GM18868 (cell line): ENCODE measurements around the gene FOXJ3.

Source experiments
- ATAC-seq: cut with Tn5 transposase; IDR thresholded peaks from one replicate; pipeline ENCODE4 v1.9.1; 2021; ENCODE audit warnings: mild to moderate bottlenecking, moderate library complexity; ENCODE audit not compliant: unreplicated experiment

The FOXJ3 gene

DNA sequence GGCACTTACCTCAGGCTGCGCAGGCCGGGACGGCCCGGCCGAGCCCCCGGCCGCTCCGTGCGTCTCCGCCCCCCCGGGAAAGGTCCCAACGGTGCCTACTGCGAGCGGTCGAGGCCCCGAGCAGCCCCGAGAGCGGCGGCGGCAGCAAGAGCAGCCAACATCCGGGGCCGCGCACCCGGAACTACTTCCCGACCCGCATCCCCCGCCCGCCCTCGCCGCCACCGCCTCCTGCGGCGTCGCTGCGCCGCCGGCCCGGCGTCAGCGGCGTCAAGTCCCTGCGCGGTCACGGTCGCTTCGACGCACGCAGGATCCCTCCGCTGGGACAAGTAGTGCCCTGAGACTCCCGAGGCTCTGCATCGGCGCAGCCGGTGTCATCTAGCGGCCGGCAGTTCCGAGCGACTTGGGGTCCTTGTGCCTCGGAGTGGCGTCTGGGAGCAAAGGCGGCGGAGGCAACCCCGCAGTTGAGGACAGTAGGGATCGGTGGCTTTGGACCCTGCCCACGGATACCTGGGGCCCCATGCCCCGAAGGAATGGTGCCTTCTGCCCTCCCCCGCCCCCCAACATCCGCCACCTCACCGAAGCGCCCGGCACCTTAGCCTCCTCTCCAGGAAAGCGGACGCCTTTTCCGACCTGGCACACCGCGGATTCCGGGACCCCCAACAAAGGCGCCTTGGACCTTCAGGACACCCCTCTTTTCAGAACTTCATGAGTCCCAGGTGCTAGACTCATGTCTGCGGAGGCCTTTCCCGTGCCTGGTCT lies at the start of gene FOXJ3:
FOXJ3 (minus strand) TSS at position 186 of the 759 bp plus-strand sequence. CDS start 24,142 bp downstream, outside the sequence.
- ATAC-seq, result peak; percentile 72

DNA sequence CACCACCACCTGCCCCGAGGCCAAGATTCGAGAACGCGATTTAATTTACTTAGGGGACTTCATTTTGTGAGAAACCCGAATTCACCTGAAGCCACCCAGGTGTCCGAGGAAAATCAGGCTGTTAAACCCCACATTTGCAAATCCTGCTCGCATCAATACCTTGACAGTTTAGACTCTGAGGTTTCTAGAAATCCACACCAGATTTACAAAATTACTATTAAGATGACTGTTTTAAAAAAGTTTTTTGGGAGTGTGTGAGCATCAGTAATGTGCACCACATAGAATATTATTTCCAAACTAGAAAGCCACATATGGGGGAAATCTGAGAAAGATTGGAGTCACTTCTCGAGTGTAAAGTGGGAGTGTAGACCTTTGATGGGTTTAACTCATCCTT lies 46.2 kb upstream of the FOXJ3 start:
- no peak for ATAC-seq

DNA sequence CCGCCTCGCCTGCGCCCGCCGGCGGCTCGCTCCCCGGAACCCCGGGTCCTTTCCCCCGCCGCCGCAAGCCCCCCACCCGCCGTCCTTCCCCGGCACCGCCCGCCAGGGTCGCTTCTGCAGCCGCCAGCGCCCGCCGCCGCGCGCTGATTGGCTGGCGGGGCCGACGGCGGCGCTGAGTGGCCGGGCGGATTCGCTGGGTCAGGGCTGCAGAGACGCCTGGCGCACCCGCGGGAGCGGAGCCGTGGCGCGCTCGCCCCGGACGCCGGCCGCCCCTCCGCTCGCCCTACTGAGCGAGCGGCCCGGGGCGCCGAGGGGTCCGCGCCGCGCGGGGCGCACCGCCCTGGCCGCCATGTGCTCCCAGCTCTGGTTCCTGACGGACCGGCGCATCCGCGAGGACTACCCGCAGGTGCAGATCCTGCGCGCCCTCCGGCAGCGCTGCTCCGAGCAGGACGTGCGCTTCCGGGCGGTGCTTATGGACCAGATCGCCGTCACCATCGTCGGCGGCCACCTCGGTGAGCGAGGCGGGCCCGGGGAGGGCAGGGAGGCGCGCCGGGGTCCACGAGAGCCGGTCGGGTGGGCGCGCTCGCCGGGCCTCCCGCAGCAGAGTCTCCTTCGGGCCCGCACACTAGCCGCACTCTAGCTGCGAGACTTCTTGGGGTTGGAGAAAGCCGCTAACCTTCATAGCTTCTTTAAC lies 45.7 kb upstream of the FOXJ3 start, which contains the start of gene RIMKLA:
RIMKLA (plus strand) TSS at position 207 of the 694 bp plus-strand sequence; CDS start at position 350, 143 bp downstream.
- peak; percentile 91 for ATAC-seq

DNA sequence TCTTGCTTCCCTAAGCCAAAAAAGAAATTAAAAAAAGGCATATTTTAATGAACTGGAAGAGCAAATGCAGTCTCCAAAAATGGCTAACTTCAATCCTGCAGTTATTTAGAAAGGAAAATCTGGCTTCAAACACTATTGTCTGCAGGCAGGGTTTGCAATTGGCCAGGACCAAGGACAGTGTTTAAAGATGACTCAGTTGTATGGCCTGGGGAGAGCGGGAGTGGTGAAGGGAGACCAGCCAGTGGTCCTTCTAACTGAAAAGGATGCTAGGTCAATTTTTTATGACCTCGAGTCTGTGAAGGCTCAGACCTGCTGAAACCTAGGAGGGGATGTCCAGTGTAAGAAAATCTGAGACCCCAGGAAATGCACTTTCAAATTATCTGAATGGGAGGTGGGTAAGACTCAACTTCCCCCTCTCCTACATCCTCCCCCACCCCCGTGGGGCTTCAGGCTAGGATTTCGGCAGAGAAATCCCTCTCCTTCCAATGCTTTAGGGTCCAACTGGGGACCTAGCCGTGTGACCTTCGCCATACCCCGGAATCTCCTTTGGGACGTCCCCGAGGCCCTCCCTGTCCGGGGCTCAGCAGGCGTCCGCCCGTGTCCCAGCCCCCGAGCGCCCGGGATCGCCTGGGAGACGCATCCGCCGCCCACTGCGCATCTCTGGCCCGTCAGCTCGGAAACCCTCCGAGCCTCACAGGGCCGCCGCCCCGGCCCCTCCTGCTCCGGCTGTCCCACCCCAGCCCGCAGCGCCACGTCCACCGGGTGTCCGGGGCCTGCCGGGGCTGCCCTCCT lies 45.0 kb upstream of the FOXJ3 start:
- ATAC-seq, result peak; percentile 44

DNA sequence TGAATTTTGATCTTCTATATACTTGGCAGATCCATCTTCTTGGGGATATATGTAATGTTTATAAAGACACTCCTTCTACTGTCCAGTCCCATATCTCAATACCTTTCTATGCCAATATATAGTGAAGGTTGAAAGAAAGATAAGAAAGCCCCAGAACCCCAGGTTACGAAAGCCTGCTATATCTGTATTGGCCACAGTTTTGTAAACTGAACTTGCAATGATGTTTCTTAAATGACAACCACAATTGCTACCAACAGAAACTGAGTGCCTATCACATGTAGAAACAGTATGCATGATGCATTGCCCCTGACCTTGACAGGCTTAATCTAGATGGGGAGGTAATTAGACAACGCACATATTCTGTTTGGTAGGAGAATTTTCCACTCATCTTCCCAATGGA lies 37.8 kb upstream of the FOXJ3 start:
- no peak for ATAC-seq

DNA sequence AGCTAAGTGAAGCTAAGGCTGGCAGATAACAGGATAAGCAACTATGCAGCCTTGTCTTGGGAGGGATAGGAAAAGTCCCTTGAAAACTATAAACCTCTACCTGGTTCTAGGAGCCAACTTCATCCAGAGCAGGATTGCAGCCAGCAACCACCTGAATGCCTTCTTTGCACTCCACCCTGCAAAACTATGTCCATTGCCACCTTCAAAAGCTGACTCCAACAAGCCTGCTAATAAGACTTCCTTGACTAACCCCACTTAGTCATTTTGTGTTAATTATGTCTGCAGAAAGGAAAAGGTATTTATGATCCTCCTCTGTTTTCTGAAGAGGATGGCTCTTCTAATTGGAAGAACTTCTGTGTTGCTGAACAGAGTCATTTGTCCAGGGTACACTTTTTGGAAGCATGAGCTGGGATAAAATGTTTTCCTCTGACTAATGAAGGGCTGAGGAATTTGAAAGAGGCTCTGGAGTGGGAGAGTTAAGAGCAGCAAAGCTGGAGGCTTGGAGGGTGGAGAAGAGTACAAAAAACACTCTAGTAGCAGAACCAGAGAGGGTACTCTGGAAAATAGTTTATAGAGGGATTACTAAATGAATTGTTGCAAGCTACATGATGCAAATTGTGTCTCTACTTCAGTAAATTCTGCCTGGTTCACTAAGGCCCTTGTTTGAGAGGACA lies 36.0 kb upstream of the FOXJ3 start:
- no peak for ATAC-seq

DNA sequence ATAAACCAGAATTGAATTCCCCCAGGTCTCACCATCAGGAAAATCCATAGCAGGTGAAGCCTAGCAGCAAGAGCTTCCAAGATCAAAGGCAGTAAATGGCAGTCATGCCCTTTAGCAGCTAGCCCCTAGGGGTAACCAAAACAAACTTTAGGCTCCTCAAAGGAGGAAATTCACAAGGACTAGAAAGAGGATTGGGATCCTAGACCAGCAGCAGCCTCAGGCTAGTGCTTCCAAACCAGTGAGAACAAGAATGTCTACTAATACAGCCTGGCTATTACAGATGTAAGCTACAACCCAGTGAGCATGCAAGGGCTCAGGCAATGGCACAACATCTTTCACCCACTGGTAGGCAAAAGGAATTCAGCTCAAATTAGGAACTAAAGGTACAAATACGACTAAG lies 34.4 kb upstream of the FOXJ3 start:
- no peak for ATAC-seq

DNA sequence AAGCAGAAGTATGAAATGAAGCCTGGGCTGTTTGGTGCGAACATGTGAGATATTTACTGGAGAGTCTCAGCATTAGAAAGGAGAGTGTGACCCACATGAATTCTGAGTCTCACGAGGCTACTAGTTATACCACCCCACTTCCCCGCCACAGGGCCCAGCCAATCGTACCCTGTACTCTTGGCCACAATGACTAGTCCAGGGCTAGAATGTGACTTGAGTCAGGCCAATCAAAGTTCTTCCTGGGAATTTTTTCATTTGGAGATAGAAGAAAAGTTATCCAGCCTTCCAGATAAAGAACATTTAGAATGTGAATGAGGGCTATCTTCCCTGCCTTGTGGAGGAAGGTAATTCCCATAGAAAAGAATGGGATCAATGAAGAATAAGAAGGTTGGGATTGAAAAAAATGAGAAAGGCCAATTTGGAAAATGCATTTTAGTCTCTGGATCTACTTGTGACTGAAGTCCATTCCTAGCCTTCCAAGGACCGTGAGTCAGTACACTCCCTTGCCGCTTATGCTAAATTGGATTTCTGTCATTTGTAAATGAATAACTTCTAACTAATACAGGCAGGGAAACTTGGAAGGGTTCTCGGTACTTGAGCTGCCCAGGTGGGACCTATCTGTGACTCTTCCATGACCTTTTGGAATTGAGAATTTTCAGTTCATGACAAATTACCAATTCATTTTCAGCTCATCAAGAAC lies 33.2 kb upstream of the FOXJ3 start:
- ATAC-seq, result no peak

DNA sequence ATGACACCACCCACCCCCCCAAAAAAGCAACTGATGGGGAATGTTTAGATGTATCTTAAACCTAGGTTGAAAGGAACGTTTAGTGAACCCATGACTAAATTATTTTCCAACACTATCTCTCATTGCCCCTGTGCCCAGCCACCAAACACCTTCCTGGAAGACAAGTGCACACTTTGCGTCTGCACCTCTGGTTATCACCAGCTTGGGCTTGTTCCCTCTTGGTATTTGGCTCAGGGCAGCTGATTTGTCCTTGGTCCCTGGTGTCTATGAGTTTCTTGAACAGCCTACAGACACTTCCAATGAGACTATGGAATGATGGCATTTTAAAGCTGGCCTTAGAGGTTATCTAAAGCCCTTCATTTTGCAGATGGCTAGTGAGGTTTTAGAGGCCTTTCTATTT lies 30.1 kb upstream of the FOXJ3 start:
- no peak for ATAC-seq

DNA sequence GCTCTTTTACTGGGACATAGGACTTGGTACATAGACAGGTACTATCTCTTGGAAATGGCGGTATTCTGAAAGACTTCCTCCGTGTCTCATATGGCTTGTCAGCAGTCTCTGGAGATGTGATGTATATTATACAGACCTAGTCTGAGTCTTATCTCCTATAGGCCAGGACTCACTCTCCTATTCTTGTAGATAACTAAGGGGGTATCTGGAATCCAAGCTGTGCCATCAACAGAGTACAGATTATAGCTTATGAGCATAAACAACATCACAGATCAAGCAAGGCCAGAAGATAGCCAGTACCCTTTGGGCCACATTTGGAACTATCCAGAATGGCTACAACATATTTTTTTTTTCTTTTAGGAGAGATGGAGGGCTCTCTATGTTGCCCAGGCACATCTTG lies 29.5 kb upstream of the FOXJ3 start:
- no peak for ATAC-seq

DNA sequence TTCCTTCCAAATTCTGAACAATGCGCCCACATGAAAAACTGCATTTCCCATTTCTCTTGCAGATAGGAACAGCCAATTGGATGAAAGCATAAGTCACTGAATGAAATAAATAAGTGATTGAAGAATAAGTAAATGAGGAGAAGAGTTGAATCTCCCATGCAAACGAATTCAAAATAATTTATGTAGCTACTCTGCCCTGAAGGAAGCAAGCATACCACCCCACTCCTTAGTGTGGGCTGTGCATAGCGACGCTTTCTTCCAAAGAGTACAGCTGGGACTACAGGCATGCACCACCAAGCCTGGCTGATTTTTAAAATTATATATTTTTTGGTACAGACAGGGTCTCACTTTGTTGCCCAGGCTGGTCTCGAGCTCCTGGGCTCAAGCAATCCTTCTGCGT lies 29.1 kb upstream of the FOXJ3 start:
- ATAC-seq, result no peak

DNA sequence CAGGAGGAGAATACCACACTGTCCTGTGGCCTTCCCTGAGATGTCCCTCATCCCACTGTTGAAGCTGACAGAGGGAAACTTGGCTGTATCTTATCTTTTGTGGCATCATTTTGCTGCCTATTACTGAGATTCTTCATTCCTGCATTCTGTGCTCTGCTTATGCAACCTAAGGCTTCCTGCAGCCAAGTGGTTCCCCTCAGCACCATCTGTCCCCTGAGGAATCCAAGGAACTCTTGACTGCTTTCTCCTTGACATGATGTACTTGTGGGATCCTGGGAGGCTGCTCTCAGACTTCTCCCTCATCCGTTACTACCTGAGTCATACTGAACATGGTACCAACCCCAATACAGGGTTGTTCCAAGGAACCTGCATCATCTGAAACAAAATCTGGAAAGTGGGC lies 24.4 kb upstream of the FOXJ3 start:
- ATAC-seq, result no peak

DNA sequence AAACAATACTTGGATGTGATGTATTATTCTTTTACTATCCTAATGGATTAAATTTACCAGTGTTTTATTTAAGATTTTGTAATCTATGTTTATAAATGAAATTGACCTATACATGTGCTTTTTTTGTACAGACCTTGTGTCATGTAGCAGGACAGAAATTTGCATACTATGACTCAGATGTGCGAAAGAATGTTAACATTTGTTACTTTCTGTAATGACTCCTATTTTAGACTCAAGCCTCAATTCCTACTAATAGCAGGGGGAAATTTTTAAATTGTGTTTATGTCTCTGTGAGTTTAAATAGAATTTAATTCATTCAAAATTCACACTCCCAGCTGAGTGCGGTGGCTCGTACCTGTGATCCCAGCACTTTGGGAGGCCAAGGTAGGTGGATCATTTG lies 23.8 kb upstream of the FOXJ3 start:
- no peak for ATAC-seq

DNA sequence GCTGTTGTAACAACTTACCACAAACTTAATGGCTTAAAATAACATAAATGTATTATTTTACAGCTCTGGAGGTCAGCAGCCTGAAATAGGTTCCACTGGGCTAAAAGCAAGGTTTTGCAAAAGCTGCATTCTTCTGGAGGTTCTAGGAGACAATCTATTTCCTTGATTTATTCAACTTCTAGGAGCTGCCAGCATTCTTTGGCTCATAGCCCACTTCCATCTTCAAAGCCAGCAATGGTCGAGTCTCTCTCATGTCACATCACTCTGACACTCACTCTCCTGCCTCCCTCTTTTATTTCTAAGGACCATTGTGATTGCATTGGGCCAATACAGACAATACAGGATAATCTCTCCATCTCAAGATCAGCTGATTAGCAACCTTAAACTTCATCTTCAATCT lies 15.1 kb upstream of the FOXJ3 start:
- no peak for ATAC-seq

DNA sequence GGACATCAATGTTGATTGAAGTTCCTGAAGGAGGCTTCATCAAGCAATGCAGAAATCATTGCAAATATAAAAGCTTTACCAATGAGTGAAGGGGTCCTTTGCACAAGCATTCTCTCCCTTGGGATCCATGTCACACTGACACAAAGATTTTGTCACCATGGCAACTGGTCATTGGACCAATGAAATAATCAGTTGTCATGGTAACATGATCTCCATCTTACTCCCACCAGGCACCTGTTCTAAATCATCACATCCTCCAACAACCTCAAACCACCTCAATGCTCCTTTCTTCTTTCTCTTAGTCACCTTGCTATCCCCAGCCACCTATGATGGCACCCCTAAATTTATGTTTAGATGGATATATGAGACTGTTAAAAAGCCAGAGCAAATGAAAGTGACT lies 13.5 kb upstream of the FOXJ3 start:
- no peak for ATAC-seq

DNA sequence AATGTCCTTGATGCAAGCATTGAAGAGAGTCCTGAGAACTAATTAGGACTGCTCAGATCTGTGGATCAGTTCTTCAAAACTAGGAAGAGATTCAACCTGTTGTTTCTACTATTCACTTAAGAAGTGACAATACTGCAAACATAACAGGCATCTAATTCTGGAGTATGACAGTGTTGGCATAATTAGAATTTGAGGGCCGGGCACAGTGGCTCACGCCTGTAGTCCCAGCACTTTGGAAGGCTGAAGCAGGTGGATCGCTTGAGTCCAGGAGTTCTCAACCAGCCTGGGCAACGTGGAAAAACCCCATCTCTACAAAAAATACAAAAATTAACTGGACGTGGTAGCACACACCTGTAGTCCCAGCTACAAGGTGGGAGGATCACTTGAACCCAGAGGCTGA lies 8.0 kb upstream of the FOXJ3 start:
- no peak for ATAC-seq

DNA sequence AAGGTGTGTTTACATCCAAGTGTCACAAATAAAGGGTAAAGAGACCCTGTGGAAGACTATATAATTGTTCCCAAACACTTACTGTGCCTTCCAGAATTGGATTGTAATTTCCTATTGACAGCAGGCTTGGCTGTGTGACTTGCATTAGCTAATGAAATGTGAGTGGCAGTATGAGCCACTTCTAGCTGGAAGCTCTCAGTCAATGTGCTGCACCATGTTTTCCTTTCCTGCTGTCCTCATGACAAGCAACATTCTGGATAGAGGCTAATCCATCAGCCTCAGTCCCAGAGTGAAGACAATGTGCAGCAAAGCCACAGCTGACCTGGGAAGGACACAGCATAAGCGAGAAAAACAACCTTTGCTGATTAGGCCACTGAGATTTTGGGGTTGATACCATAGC lies 5.9 kb upstream of the FOXJ3 start:
- no peak for ATAC-seq

DNA sequence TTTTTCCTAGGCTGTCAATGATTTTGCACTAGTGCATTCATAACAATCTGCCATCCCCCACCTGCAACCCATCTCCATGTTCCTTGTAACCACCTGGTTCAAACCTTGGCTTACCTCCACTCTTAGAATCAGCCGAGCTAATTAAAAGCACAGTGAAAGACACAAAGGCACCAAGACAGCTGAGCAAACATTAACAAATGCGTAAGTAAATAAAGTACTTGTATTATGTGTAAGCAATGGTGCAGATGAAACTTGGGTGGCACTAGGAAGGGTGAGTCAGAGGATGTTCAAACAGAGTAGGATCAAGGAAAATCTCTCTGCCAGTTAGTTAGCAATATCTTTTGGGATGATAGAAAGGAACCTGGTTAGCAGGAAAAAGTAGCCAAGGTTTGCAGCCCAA lies 5.1 kb upstream of the FOXJ3 start:
- ATAC-seq, result peak; percentile 43

DNA sequence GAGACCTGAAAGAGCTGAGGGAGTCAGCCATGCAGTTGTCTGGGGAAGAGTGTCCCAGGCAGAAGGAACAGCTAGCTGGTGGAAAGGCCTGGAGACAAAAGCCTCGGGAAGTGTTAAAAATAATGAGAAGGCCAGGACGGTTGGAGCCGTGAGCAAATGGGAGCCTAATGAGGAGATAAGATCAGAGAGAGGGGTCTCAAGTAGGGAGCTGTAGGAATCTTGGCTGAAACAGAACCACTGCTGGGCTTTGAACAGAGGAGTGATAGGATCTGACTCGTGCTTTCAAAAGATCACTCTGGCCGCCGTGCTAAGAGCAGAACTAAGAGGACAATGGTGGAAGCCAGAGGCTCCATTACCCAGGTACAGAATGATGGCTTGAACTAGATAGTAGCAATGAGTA lies 1.9 kb upstream of the FOXJ3 start:
- no peak for ATAC-seq

DNA sequence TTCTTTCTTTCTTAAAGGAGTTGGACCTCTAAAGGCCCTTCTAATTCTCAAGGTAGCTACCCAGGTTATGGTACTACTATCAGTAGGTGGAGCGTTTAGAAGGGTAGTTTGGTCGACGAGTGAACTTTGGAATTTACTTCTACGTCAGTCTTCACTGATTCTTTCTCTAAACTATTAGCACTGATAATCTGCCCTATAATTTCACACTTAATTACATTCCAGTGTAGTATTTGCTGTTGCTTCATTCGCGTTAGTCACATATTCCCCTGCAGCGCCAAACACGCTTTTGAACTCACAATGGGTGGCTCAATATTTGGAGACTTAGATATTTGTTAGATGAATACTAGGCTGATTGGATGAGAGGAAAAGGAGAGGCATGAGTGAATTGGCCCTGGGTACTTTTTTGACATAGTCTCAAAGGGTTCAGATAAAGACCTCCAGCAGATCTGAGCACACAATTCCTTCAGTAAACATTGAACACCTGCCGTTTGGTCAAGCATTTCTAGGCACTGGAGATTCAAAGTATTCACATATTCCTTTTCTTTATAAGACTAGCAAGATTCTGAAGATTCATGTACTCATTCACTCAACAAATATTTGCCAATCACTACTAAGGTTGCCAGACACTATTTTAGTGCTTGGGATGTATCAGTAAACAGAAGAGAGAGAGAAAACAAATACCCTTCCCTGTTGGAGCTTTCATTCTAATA lies 929 bp upstream of the FOXJ3 start:
- no peak for ATAC-seq
